GM21367 (cell line): ENCODE measurements around the gene VPS26B.
"Not testable (repeated sequence)": the region's sequence is repeated elsewhere in the genome, so short reads cannot be mapped to it uniquely, and the experiment has no call there.

Source experiments
- ATAC-seq: cut with Tn5 transposase; IDR thresholded peaks from one replicate; pipeline ENCODE4 v1.9.1; 2021; ENCODE audit not compliant: unreplicated experiment

The VPS26B gene

DNA sequence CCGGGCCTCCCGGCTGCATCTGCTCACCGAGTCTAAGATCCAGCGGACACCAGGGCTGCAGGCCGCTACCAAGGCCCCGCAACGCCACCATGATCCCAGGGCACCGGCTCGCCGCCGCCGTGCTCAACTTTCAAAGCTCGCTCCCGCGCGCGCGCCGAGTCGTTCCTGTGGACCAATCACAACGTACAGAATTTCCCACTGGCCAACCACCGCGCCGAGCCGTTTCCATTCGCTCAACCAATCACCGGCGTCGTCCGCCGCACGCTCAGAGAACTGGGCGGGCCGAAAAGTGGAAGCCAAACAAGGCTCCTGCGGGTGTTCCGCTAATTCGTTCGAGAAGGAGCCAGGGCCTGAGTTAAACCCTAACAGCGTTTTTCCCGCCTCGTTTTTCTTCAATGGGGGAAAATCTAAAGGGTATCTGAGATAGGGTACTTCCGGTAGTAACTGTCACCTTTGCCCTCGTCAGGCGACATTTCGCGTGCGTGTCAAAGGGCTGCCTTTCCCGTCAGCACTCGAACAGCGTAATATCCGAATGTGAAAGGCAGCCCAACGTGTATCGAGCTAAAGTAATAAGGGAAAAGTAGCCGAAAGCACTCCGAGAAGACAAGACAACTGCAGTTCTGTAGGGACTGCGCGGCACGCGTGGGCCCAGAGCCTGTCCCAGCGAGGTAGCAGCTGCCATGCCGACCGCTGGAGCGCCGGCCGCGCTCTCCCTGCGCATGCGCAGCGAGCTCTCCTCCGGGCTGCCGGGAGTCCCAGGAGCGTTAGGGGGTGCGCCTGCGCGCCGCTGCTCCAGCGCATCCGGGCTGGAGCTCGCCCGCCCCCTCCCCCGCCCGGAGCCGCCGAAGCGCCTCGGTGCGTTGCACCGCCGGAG, at the start of gene VPS26B, which contains the start of gene NCAPD3:
TSS of gene VPS26B (plus strand) at position 836 of the 874 bp plus-strand sequence. CDS start 452 bp downstream, outside the sequence.
TSS of gene NCAPD3 (minus strand) at position 132 of the 874 bp plus-strand sequence. CDS start at position 91, 41 bp downstream.
- peak; percentile 73 for ATAC-seq

- ATAC-seq, result no peak
Observed at GRCh38 chr11:134176284-134176683, 48.2 kb upstream of the VPS26B start.

DNA sequence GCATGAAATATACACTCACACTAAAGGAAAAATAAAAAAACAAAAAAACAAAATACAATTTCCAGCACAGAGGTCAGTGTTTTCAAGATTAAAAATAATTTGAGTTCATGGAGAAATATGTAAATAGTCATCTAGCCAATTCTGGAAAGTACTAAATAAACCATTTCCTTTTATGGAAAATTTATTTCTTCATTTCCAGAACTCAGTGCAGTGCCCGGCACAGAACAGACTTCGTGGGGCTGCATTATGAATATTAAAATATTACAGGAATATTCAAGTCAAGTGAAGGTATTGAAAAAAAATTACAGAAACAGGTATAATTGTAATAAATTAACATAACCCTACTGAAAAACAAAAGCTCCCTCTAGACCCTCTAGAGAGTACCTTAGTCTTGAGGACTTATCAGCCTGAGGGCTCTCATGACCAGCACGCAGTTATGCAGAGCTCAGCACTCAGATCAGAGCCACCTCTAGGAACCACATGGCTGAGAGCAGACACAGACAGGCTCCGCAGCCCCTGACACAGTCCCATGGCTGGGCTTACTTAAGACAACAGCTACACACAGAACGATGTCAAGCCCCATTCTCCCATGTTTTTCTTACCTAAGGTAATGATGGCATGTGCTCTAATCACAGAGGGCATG, 46.3 kb upstream of the VPS26B start:
- no peak for ATAC-seq

DNA sequence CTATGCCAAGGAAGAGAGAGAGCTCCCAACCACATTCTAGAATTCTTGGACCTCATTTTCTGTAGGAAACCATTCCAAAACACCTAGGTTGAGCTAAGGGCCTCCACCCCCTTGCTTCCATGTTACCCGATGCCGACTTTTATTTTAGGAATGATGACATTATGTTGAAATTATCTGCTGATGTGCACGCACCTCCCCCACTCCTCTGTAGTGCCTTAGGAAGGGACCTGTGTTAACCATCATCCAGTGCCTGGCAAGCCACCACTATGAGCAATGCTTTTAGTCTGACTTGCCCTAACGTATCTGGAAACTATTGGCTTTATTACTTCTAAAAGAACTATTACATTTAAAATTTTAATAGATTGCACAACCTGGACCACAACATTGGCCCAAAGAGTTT, 42.8 kb upstream of the VPS26B start:
- ATAC-seq, result no peak

- ATAC-seq, result not testable (repeated sequence)
Observed at GRCh38 chr11:134188092-134188491, 36.4 kb upstream of the VPS26B start.

GRCh38 chr11:134196756-134197155, 27.7 kb upstream of the VPS26B start:
- no peak for ATAC-seq

GRCh38 chr11:134199531-134199930, 24.9 kb upstream of the VPS26B start:
- no peak for ATAC-seq

DNA sequence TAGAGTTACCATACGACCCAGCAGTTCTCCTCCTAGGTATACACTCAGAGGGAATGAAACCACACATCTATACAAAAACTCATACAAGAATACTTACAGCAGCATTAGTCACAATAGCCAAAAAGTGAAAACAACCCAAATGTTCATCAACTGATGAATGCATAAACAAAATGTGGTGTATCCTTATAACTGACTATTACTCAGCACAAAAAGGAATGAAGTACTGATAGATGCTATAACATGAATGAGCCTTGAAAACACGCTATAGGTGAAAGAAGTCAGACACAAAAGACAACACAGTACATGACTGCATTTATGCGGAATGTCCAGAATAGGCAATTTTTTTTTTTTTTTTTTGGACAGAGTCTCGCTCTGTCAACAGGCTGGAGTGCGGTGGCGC, 23.8 kb upstream of the VPS26B start:
- no peak for ATAC-seq

DNA sequence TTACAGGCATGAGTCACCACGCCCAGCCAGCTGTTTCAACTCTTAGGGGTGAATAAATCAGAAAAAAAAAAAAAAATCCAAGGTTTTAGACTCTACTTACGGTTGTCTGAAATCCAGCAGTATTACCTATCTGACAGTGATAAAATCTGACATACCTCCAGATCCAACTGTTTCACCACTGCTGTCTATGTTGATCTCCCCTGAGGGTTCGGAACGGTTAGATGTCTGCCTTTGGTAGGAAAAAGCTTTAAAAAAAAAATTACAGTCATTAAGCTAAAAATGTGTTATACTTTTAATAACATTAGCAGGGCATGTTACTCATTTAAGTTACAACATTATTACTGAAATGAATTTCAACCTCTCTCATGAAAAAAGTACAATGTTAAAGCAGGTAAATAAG, 21.8 kb upstream of the VPS26B start:
- ATAC-seq, result no peak

DNA sequence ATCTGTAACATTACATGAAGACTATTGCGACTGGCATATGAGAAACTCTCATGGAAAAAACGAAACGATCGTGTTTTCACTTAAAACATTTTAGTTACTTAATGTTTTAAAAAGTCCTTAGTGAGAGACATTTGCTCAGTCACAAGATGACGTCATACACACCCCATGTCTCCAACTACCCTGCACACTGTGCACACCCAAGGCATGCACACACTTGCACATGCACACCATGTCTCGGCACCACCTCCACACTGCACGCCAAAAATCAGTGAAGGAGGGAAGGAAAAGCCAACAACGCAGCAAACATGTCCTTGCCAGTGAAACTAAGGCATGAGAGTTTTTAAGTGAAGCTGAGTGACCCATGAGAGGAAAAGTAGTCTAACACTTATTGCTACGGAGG, 18.7 kb upstream of the VPS26B start:
- ATAC-seq, result no peak

DNA sequence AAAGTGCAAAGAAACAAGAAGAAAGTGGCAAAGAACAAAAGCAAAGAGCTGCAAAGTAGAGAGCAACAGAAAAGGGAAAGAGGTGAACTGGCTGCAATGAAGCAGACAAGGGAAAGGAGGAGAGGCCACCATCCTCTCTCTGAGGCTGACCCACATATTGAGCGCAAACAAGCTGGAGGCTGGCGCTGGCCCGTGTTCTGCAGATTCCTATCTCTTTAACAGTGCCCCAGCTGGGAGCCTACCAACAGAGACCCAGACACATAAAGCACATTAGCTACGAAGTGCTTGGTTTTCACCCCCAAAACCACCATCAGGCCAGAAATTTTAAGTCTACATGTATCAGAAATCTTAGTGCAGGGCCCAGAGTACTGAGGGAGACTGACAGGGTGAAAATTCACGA, 18.3 kb upstream of the VPS26B start:
- ATAC-seq, result no peak

DNA sequence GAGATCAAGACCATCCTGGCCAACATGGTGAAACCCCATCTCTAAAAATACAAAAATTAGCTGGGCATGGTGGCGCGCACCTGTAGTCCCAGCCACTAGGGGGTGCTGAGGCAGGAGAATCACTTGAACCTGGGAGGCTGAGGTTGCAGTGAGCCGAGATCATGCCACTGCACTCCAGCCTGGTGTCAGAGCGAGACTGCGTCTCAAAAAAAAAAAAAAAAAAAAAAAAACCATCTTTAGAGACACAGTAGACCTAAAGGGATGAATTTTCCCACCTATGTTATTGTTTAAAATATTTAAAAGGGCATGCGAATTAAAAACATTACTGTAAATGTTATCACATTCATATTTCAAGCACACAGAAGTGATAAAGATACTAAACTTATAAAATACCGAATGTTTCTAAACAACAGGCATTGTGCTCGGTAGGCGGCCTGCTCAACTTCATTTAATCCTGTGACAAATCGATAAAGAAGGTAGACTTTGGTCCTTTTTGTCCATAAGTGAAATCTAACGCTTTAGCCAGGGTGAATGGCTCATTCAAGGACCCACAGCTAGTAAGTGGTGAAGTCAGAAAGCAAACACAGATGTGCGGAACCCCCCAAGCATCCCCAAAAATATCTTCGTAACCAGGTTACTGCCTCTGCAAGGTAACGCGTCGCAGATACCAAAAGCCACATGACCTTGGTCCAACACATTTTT, 16.8 kb upstream of the VPS26B start:
- ATAC-seq, result no peak

- no peak for ATAC-seq
Observed at GRCh38 chr11:134215836-134216235, 8.6 kb upstream of the VPS26B start.

GRCh38 chr11:134216816-134217215, 7.7 kb upstream of the VPS26B start:
- no peak for ATAC-seq

GRCh38 chr11:134223121-134223520, 1.4 kb upstream of the VPS26B start:
- no peak for ATAC-seq

DNA sequence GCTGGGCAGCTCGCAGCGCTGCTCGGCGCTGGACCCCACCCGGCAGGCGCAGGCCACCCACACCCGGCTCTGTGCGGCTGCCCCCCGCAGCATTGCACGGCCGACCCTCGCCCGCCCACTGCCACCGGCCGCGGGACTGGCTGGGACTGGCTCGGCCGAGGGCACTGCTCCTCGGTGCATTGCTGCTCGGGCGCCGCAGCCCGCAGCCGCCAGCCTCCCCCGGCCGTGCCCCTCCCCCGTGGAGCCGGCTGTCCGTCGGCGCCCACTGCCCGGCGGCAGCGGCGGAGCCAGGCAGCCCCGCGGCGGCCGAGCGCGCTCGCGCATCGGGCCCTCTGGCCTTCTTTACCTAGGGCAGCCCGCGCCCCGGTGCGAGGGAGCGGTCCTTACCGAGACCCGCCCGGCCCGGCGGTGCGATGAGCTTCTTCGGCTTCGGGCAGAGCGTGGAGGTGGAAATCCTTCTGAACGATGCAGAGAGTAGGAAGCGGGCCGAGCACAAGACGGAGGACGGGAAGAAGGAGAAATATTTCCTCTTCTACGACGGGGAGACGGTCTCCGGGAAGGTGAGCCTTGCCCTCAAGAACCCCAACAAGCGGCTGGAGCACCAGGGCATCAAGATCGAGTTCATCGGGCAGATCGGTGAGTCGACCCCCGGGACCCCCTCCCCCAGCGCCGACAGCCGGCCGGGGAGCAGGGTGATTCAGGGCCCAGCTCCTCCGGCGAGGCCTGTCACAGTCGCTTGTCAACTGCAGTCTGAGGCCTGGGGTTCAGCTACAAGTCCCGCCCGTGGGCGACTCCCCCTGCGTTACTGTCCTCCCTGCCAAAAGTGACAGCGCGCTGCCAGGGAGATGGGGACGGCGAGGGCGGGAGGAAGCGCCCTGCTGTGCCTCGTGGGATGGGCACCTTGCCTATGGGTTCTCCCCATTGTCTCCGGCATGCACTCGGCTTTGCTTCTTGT, 516 bp downstream of the VPS26B start:
- peak; percentile 15 for ATAC-seq

DNA sequence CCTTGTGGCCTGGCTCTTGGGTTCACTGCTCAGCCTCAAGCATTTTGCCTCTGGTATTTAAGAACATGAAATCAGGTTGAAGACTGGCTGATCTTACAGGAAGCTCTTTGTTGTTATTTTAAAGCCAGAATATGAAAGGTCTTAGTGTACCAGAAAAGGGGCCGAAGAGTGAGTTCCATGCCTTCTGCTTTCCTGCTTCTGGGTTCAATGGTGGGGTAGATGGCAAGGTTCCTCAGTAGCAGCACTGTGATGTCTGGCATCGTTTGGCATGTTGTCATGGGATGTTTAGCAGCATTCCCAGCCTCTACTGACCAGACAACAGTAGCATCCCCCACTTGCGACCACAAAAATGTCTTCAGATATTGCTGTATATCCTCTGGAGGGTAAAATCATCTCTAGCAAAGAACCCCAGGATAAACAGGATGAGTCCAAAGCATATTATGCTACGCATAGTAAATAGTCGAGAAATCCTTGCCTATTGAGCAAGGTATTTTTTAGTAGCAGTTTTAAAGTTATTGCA, 2.4 kb downstream of the VPS26B start:
- no peak for ATAC-seq

DNA sequence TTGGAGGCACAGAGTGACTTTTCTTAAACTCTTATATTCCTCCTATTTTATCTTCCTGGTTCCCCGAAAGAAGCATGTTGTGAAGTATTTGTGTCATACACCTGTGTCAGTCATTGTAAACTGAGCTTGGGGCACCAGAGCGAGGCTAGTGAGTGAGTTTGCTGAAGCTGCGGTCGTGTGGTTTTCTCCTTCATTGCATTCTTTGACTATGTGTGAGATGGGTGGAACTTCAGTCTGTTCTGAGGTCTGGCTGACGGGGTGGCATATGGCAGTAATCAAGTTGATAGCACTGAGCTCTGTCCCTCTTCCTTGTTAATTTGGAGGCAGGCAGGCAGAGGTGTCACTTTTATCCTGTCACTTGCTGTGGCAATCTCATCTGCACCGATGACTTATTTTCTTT, 4.2 kb downstream of the VPS26B start:
- ATAC-seq, result peak; percentile 55

- ATAC-seq, result no peak
Observed at GRCh38 chr11:134229126-134229790, 4.8 kb downstream of the VPS26B start.

DNA sequence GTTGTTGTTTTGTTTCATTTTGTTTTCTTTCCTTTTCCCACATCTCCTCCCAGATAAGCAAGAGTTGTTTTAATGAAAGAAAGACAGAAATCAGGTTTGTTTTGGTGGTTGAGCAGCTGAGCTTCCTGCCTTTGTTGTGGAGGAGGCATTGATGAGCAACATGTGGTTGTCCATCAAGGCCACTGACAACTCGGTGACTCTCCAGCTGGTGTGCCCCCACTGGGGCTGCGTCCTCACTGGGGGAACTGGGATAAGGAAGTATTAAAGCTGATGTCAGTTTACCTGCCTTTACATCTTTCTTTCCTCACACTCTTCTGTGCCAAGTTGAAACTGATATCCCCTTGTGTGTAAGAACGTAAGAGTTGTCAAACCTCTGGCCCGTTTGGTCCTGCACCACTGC, 5.9 kb downstream of the VPS26B start:
- ATAC-seq, result no peak
